ENCODE measurements around the gene FRA10AC1. TPM values are rescaled to one million over a fixed set of nuclear protein-coding genes. Genes with fewer than 3 reads are reported as not detected.

Gene FRA10AC1
- total and polyA plus RNA-seq, 2 of the 4 experiments (the other 2 are of a cell fraction), result 1.6 to 4.9 TPM

Other genes with a start within 250 kb of the FRA10AC1 start
- 281 and 332 TPM in 2 replicates for gene MYOF, start 220.3 kb downstream of the FRA10AC1 start, total RNA-seq (2012; rRNA removed)
- gene MYOF, start 220.3 kb downstream of the FRA10AC1 start, polyA plus RNA-seq (2012; rRNA removed), result 197 and 221 TPM in 2 replicates
- 23.5 and 30.8 TPM in 2 replicates for gene CEP55, start 206.0 kb downstream of the FRA10AC1 start, total RNA-seq (2012; rRNA removed)
- 13.8 and 15.7 TPM in 2 replicates for gene CEP55, start 206.0 kb downstream of the FRA10AC1 start, polyA plus RNA-seq (2012; rRNA removed)
- gene FFAR4, start 135.9 kb downstream of the FRA10AC1 start, total RNA-seq (2012; rRNA removed), result not detected in 2 replicates
- not detected in 2 replicates for gene FFAR4, start 135.9 kb downstream of the FRA10AC1 start, polyA plus RNA-seq (2012; rRNA removed)
- gene RBP4, start 101.4 kb downstream of the FRA10AC1 start, total RNA-seq (2012; rRNA removed), result not detected in 2 replicates
- not detected in 2 replicates for gene RBP4, start 101.4 kb downstream of the FRA10AC1 start, polyA plus RNA-seq (2012; rRNA removed)
- not detected in 2 replicates for gene PDE6C, start 90.1 kb downstream of the FRA10AC1 start, total RNA-seq (2012; rRNA removed)
- gene PDE6C, start 90.1 kb downstream of the FRA10AC1 start, polyA plus RNA-seq (2012; rRNA removed), result not detected in 2 replicates
- not detected in 2 replicates for gene LGI1, start 55.3 kb upstream of the FRA10AC1 start, total RNA-seq (2012; rRNA removed)
- not detected in 2 replicates for gene LGI1, start 55.3 kb upstream of the FRA10AC1 start, polyA plus RNA-seq (2012; rRNA removed)
- 2.7 and 3.9 TPM in 2 replicates for gene SLC35G1, start 191.4 kb upstream of the FRA10AC1 start, total RNA-seq (2012; rRNA removed)
- 2.6 and 3.7 TPM in 2 replicates for gene SLC35G1, start 191.4 kb upstream of the FRA10AC1 start, polyA plus RNA-seq (2012; rRNA removed)